ENCODE results near the gene BLZF1. TPM values are rescaled to one million over a fixed set of nuclear protein-coding genes. Genes with fewer than 3 reads are reported as not detected.
"Not testable (repeated sequence)": the region's sequence is repeated elsewhere in the genome, so short reads cannot be mapped to it uniquely, and the experiment has no call there.

Gene BLZF1
- total RNA-seq, 6 donors from 2014 or later = 11.4 to 33.5 (median 23.1) TPM

DNA sequence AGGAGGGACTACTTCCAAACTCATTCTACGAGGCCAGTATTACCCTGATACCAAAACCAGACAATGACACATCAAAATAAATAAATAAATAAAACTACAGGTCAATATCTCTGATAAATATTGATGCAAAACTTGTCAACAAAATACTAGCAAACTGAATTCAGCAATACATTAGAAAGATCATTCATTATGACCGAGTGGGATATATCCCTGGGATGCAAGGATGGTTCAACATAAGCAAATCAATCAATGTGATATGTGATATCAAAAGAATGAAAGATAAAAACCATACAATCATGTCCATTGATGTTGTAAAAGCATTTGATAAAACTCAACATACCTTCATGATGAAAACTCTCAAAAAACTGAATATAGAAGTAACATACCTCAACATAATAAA, 37.1 kb upstream of the BLZF1 start:
- H3K9me3 ChIP-seq = peaks cover 0 to 3% (median 0%) of the 10 kb centered on the region in 4 donors
- DNase-seq (no peak), ATAC-seq (ENCODE audit: low FRiP score in 2 of 2) (no peak)
- peaks cover 0 to 3% (median 0%) of the 10 kb centered on the region in 4 donors for H3K36me3 ChIP-seq
- TF ChIP-seq EP300 (IDR thresholded peaks at IDR 0.05) (no peak), POLR2AphosphoS5 (IDR thresholded peaks at IDR 0.05) (no peak), POLR2A (IDR thresholded peaks at IDR 0.05) (no peak)
- TF ChIP-seq, protein P1, sequence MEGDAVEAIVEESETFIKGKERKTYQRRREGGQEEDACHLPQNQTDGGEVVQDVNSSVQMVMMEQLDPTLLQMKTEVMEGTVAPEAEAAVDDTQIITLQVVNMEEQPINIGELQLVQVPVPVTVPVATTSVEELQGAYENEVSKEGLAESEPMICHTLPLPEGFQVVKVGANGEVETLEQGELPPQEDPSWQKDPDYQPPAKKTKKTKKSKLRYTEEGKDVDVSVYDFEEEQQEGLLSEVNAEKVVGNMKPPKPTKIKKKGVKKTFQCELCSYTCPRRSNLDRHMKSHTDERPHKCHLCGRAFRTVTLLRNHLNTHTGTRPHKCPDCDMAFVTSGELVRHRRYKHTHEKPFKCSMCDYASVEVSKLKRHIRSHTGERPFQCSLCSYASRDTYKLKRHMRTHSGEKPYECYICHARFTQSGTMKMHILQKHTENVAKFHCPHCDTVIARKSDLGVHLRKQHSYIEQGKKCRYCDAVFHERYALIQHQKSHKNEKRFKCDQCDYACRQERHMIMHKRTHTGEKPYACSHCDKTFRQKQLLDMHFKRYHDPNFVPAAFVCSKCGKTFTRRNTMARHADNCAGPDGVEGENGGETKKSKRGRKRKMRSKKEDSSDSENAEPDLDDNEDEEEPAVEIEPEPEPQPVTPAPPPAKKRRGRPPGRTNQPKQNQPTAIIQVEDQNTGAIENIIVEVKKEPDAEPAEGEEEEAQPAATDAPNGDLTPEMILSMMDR (IDR thresholded peaks at IDR 0.05) = no peak
- H3K4me1 ChIP-seq = no peaks in the 10 kb centered on the region
- WGBS, 2 donors = 93 to 95% methylated on average over 2 of the region's 2 CpGs
- H3K27ac ChIP-seq = no peak overlapping the region
- no peak overlapping the region for H3K4me3 ChIP-seq
- H3K27me3 ChIP-seq = no peaks in the 10 kb centered on the region

- H3K9me3 ChIP-seq; H3K36me3 ChIP-seq; H3K4me1 ChIP-seq; H3K27me3 ChIP-seq; DNase-seq; H3K4me3 ChIP-seq; ATAC-seq (ENCODE audit: low FRiP score in 2 of 2); H3K27ac ChIP-seq: not testable (repeated sequence)
- WGBS, 2 donors = 92 to 93% methylated on average over 3 of the region's 3 CpGs
These were observed 33.3 kb upstream of the BLZF1 start for GRCh38 chr1:169334727-169335126.

- not testable (repeated sequence) for H3K27me3 ChIP-seq; H3K9me3 ChIP-seq; H3K4me3 ChIP-seq; H3K27ac ChIP-seq; H3K4me1 ChIP-seq; H3K36me3 ChIP-seq; ATAC-seq (ENCODE audit: low FRiP score in 2 of 2)
- WGBS, 2 donors = 95 to 96% methylated on average over 22 to 28 of the region's 35 CpGs
- DNase-seq = peak in 1 of 2 donors; percentile 70
These were observed 30.9 kb upstream of the BLZF1 start for GRCh38 chr1:169336947-169337715.

DNA sequence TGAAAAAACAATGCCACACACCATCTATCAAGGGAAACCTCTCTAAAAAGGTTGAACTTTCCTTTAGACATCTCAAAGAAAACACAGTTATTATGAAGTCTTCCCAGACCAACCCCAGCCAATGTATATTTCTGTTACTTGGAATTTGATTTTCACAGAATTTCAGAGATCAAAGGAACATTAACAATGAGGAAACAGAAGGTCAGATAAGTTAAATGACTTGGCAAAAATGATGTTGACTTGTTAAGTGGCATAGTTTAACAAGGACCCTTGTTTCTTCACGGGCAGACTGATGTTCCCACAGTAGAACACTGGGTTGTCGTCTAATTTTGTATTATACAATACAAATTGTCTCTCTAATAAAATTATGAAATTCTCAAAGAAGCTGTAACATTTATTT, 29.4 kb upstream of the BLZF1 start:
- WGBS, 2 donors = 37 to 50% methylated on average over 2 of the region's 2 CpGs
- no peak overlapping the region for H3K4me3 ChIP-seq
- DNase-seq (no peak), ATAC-seq (ENCODE audit: low FRiP score in 2 of 2) (no peak)
- H3K27ac ChIP-seq = no peak overlapping the region
- no peaks in the 10 kb centered on the region for H3K4me1 ChIP-seq
- TF ChIP-seq POLR2A (IDR thresholded peaks at IDR 0.05) = no peak
- TF ChIP-seq EP300 (IDR thresholded peaks at IDR 0.05) = no peak
- TF ChIP-seq, protein P1 (IDR thresholded peaks at IDR 0.05) = no peak
- no peak for TF ChIP-seq POLR2AphosphoS5 (IDR thresholded peaks at IDR 0.05)
- H3K9me3 ChIP-seq = no peaks in the 10 kb centered on the region
- no peaks in the 10 kb centered on the region for H3K27me3 ChIP-seq
- H3K36me3 ChIP-seq = peaks cover 0 to 3% (median 0%) of the 10 kb centered on the region in 4 donors

GRCh38 chr1:169339773-169340172, 28.2 kb upstream of the BLZF1 start:
- Histone ChIP-seq H3K9me3 (no peaks in the 10 kb centered on the region), H3K4me1 (no peaks in the 10 kb centered on the region), H3K4me3 (no peak overlapping the region), H3K36me3 (peaks cover 0 to 3% (median 0%) of the 10 kb centered on the region in 4 donors), H3K27ac (no peak overlapping the region), H3K27me3 (no peaks in the 10 kb centered on the region)
- TF ChIP-seq, protein P1 (IDR thresholded peaks at IDR 0.05) = no peak
- TF ChIP-seq POLR2A (IDR thresholded peaks at IDR 0.05) = no peak
- TF ChIP-seq EP300 (IDR thresholded peaks at IDR 0.05) = no peak
- no peak for TF ChIP-seq POLR2AphosphoS5 (IDR thresholded peaks at IDR 0.05)
- DNase-seq (no peak), ATAC-seq (ENCODE audit: low FRiP score in 2 of 2) (no peak)

- Histone ChIP-seq H3K27ac (no peak overlapping the region), H3K27me3 (no peaks in the 10 kb centered on the region), H3K4me1 (no peaks in the 10 kb centered on the region), H3K4me3 (no peak overlapping the region), H3K9me3 (no peaks in the 10 kb centered on the region), H3K36me3 (no peaks in the 10 kb centered on the region)
- no peak for TF ChIP-seq EP300 (IDR thresholded peaks at IDR 0.05)
- no peak for TF ChIP-seq POLR2A (IDR thresholded peaks at IDR 0.05)
- TF ChIP-seq, protein P1 (IDR thresholded peaks at IDR 0.05) = no peak
- TF ChIP-seq POLR2AphosphoS5 (IDR thresholded peaks at IDR 0.05) = no peak
- ATAC-seq (ENCODE audit: low FRiP score in 2 of 2) = no peak
- no peak for DNase-seq
- WGBS, 2 donors = 88 to 96% methylated on average over 3 to 5 of the region's 5 CpGs
These were observed 27.1 kb upstream of the BLZF1 start for GRCh38 chr1:169340882-169341281.

DNA sequence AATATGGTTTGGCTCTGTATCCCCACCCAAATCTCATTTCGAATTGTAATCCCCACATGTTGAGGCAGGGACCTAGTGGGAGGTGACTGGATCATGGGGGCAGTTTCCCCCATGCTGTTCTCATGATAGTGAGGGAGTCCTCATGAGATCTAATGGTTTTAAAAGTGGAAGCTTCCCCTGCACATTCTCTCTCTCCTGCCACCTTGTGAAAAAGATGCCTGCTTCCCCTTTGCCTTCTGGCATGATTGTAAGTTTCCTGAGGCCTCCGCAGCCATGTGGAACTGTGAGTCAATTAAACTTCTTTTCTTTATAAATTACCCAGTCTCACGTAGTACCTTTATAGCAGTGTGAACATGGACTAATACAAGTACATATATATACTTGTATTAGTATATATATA, 25.9 kb upstream of the BLZF1 start:
- H3K36me3 ChIP-seq; H3K27ac ChIP-seq; H3K4me3 ChIP-seq; H3K27me3 ChIP-seq; DNase-seq; ATAC-seq (ENCODE audit: low FRiP score in 2 of 2); H3K4me1 ChIP-seq; H3K9me3 ChIP-seq: not testable (repeated sequence)
- 85 to 91% methylated on average over 3 of the region's 3 CpGs for WGBS, 2 donors

Data from upper lobe of left lung (tissue), 6 donors.